ENCODE data around the gene SNX33. TPM values are rescaled to one million over a fixed set of nuclear protein-coding genes. Genes with fewer than 3 reads are reported as not detected.

SNX33 gene
- total and polyA plus RNA-seq, 2 experiments from 2014 or later = 17.8 to 21.8 TPM

- Histone ChIP-seq H4K20me1 (ENCODE audit: insufficient read depth, poor library complexity, severe bottlenecking) (peaks cover 5% of the 10 kb centered on the region), H3K27ac (no peak overlapping the region), H3K9me2 (replicated peaks; ENCODE audit: insufficient read depth) (no peaks in the 10 kb centered on the region), H3K79me2 (peaks cover 39% of the 10 kb centered on the region), H3K27me3 (no peaks in the 10 kb centered on the region), H3K4me3 (no peak overlapping the region), H2AFZ (no peak overlapping the region), H3K4me1 (ENCODE audit: insufficient read depth) (peaks cover 26% of the 10 kb centered on the region), H3K9me3 (ENCODE audit: low read depth) (no peaks in the 10 kb centered on the region), H3K36me3 (replicated peaks; ENCODE audit: insufficient read depth, low read depth) (no peaks in the 10 kb centered on the region), H3K4me2 (no peak overlapping the region)
- WGBS (ENCODE audit: low lambda C conversion rate, missing lambda C conversion rate) = 92% methylated on average over 2 of the region's 2 CpGs
- no peak for TF ChIP-seq CTCF (IDR thresholded peaks at IDR 0.05; ENCODE audit: poor library complexity)
- no peak for TF ChIP-seq EZH2phosphoT487 (IDR thresholded peaks at IDR 0.05; ENCODE audit: low read depth, severe bottlenecking, unreplicated experiment)
- no peak for TF ChIP-seq EZH2 (IDR thresholded peaks at IDR 0.05; ENCODE audit: borderline replicate concordance)
- DNase-seq (ENCODE audit: low spot score) = no peak
These were observed 3.3 kb upstream of the SNX33 start for GRCh38 chr15:75644376-75644775.

GRCh38 chr15:75646112-75646943 lies 1.4 kb upstream of the SNX33 start:
- peaks cover 56% of the 10 kb centered on the region for H3K79me2 ChIP-seq
- TF ChIP-seq EZH2phosphoT487 (IDR thresholded peaks at IDR 0.05; ENCODE audit: low read depth, severe bottlenecking, unreplicated experiment) = no peak
- no peak for TF ChIP-seq CTCF (IDR thresholded peaks at IDR 0.05; ENCODE audit: poor library complexity)
- TF ChIP-seq EZH2 (IDR thresholded peaks at IDR 0.05; ENCODE audit: borderline replicate concordance) = no peak
- no peaks in the 10 kb centered on the region for H3K36me3 ChIP-seq (replicated peaks; ENCODE audit: insufficient read depth, low read depth)
- 57% methylated on average over 5 of the region's 5 CpGs for WGBS (ENCODE audit: low lambda C conversion rate, missing lambda C conversion rate)
- no peaks in the 10 kb centered on the region for H3K9me3 ChIP-seq (ENCODE audit: low read depth)
- H3K4me3 ChIP-seq = peak overlapping the region; percentile 80
- H3K27ac ChIP-seq = peak overlapping the region; percentile 99
- H4K20me1 ChIP-seq (ENCODE audit: insufficient read depth, poor library complexity, severe bottlenecking) = peaks cover 15% of the 10 kb centered on the region
- no peak for DNase-seq (ENCODE audit: low spot score)
- no peaks in the 10 kb centered on the region for H3K27me3 ChIP-seq
- H2AFZ ChIP-seq = peak overlapping the region; percentile 89
- H3K4me1 ChIP-seq (ENCODE audit: insufficient read depth) = peaks cover 40% of the 10 kb centered on the region
- no peaks in the 10 kb centered on the region for H3K9me2 ChIP-seq (replicated peaks; ENCODE audit: insufficient read depth)
- peak overlapping the region; percentile 95 for H3K4me2 ChIP-seq

GRCh38 chr15:75646944-75647364 lies 758 bp upstream of the SNX33 start:
- TF ChIP-seq EZH2phosphoT487 (IDR thresholded peaks at IDR 0.05; ENCODE audit: low read depth, severe bottlenecking, unreplicated experiment) = no peak
- no peak for TF ChIP-seq CTCF (IDR thresholded peaks at IDR 0.05; ENCODE audit: poor library complexity)
- 2% methylated on average over 26 of the region's 26 CpGs for WGBS (ENCODE audit: low lambda C conversion rate, missing lambda C conversion rate)
- H3K36me3 ChIP-seq (replicated peaks; ENCODE audit: insufficient read depth, low read depth) = no peaks in the 10 kb centered on the region
- H3K9me3 ChIP-seq (ENCODE audit: low read depth) = no peaks in the 10 kb centered on the region
- H3K27me3 ChIP-seq = no peaks in the 10 kb centered on the region
- peaks cover 62% of the 10 kb centered on the region for H3K79me2 ChIP-seq
- peak overlapping the region; percentile 99 for H3K27ac ChIP-seq
- peak overlapping the region; percentile 80 for H3K4me3 ChIP-seq
- H4K20me1 ChIP-seq (ENCODE audit: insufficient read depth, poor library complexity, severe bottlenecking) = peaks cover 21% of the 10 kb centered on the region
- peak overlapping the region; percentile 89 for H2AFZ ChIP-seq
- no peaks in the 10 kb centered on the region for H3K9me2 ChIP-seq (replicated peaks; ENCODE audit: insufficient read depth)
- peaks cover 45% of the 10 kb centered on the region for H3K4me1 ChIP-seq (ENCODE audit: insufficient read depth)
- peak overlapping the region; percentile 95 for H3K4me2 ChIP-seq
- DNase-seq (ENCODE audit: low spot score) = peak; percentile 57

Measured in hepatocyte (in vitro differentiated cells).